Activated T-cell treated with anti-CD3 and anti-CD28 coated beads, Interleukin-2, amount 50 U/mL, for 72 hours (primary cell): ENCODE data around the gene TOR1AIP1. TPM values are rescaled to one million over a fixed set of nuclear protein-coding genes. Genes with fewer than 3 reads are reported as not detected.

Experiments used
- ATAC-seq, 2 donors: fragments of 150-1000 bp; cut with Tn5 transposase; replicated peaks in 1 of 2; 2 replicates each; pipeline ENCODE4 v1.10.0; 2021; ENCODE audit warnings: moderate library complexity in 2 of 2, mild to moderate bottlenecking in 1 of 2
- DNase-seq, 2 donors: peaks; one replicate each; pipeline ENCODE4 v3.0.0; 2021 to 2022; ENCODE audit warnings: mixed read lengths in 1 of 2
- H3K27ac Mint-ChIP-seq: one replicate; pipeline ENCODE4 v1.8.0; 2022; ENCODE audit warnings: mild to moderate bottlenecking, moderate library complexity, mixed read lengths
- H3K27me3 Mint-ChIP-seq: one replicate; pipeline ENCODE4 v1.8.0; 2022; ENCODE audit warnings: low read depth, mixed read lengths
- H3K36me3 Mint-ChIP-seq, 2 donors: one replicate each; pipeline ENCODE4 v1.8.0; 2022; ENCODE audit warnings: mixed read lengths in 2 of 2, mild to moderate bottlenecking in 1 of 2; ENCODE audit not compliant: insufficient read depth in 2 of 2
- H3K4me1 Mint-ChIP-seq: one replicate; pipeline ENCODE4 v1.8.0; 2022; ENCODE audit warnings: low read depth, mixed read lengths
- H3K4me3 Mint-ChIP-seq, 2 donors: one replicate each; pipeline ENCODE4 v1.8.0; 2022; ENCODE audit warnings: mild to moderate bottlenecking in 2 of 2, mixed read lengths in 2 of 2, moderate library complexity in 2 of 2
- H3K9me3 Mint-ChIP-seq, 2 donors: one replicate each; pipeline ENCODE4 v1.8.0; 2022; ENCODE audit warnings: mixed read lengths in 2 of 2
- total RNA-seq, 2 donors: library from RNA; stranded (reverse); gene quantifications; one replicate each; pipeline ENCODE4 v1.2.3, GENCODE V29; 2022

Gene TOR1AIP1
- total RNA-seq, 2 donors from 2014 or later: 55.2 to 57.9 TPM

DNA sequence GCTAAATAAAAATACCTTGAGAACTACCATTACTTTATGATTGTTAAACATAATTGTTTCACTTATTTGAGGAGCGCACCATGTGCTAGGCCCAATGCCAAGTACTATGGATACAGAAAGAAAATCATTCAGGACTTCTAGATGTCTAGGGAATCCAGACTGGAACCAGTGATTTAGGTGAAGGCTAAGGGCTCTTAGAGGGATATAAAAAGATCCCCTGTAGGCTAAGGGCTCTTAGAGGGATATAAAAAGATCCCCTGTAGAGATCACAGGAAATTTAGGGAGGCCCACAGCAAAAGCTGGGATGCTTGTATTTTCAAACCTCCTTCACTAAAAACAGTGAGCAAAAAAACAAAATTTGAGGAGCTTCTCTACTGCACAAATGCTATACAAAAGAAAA is 11.2 kb upstream of the TOR1AIP1 start:
- Mint-ChIP-seq H3K27me3 (no peaks in the 10 kb centered on the region), H3K9me3 (no peaks in the 10 kb centered on the region), H3K36me3 (peaks cover 3 to 18% of the 10 kb centered on the region in 2 donors), H3K27ac (no peak overlapping the region), H3K4me1 (peaks cover 29% of the 10 kb centered on the region), H3K4me3 (no peak overlapping the region)
- no peak for DNase-seq
- no peak for ATAC-seq

DNA sequence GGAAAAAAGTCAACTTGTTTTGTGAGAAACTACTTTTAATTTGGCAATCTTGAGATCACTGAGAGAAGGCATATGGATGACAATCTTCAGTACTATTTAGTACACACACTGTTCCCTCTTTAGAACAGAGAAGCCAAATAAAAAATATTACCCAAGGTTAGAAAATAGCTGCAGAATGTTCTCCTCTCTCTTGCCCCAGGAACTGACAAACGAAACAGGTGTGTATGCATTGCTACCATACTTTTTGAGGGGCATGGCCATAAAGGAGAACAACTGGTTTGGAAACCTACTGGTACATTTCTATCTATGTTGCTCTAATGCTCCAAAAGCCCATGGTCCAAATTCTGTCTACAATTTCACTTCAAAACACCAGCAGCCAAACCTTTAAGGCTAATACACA is 10.1 kb upstream of the TOR1AIP1 start:
- no peak for DNase-seq
- Mint-ChIP-seq H3K27ac (no peak overlapping the region), H3K4me3 (no peak overlapping the region), H3K4me1 (peaks cover 38% of the 10 kb centered on the region), H3K36me3 (peaks cover 3 to 17% of the 10 kb centered on the region in 2 donors), H3K27me3 (no peaks in the 10 kb centered on the region), H3K9me3 (no peaks in the 10 kb centered on the region)
- no peak for ATAC-seq

DNA sequence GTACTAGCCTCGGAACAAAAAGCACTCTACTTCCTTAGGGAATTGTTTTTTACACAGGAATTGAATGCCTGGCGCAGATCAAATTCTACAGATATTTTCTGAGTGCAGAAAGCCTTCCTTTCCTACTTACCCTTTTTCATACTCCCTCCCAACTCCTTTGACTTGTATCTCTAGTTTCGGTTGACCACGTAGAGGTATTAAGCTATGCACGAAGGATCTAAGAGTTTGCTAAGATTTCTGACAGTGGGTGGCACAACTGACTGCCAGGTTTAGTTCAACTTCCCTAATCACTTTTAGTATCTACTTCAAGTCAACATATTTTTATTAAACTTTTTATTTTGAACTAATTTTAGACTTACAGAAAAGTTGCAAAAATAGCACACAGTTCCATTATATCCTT is 9.5 kb upstream of the TOR1AIP1 start:
- Mint-ChIP-seq H3K4me3 (no peak overlapping the region), H3K27me3 (no peaks in the 10 kb centered on the region), H3K4me1 (peaks cover 38% of the 10 kb centered on the region), H3K27ac (no peak overlapping the region), H3K9me3 (no peaks in the 10 kb centered on the region), H3K36me3 (peaks cover 3 to 17% of the 10 kb centered on the region in 2 donors)
- DNase-seq (no peak), ATAC-seq (no peak)

DNA sequence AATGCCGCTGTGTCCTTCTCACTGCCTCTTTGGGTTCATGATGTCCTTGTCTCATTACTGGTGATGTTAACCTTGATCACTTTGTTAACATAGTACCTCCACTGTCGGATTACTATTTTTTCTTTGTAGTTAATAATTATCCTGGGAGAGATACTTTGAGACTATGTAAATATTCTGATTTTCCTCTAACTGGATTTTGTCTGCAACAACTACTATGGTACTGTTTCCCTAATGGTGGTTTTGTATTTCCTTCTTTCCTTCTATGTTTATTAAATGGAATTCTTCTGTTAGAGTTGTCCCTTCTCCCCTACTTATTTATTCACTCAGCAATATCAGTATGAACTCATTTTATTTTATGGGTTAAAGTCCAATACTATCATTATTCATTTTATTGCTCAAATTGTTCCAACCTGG is 8.6 kb upstream of the TOR1AIP1 start:
- H3K4me1 Mint-ChIP-seq: peaks cover 41% of the 10 kb centered on the region
- no peak for ATAC-seq
- DNase-seq: no peak
- H3K4me3 Mint-ChIP-seq: no peak overlapping the region
- H3K27me3 Mint-ChIP-seq: no peaks in the 10 kb centered on the region
- H3K36me3 Mint-ChIP-seq: peaks cover 3 to 16% of the 10 kb centered on the region in 2 donors
- peak overlapping the region; percentile 84 for H3K27ac Mint-ChIP-seq
- no peaks in the 10 kb centered on the region for H3K9me3 Mint-ChIP-seq

DNA sequence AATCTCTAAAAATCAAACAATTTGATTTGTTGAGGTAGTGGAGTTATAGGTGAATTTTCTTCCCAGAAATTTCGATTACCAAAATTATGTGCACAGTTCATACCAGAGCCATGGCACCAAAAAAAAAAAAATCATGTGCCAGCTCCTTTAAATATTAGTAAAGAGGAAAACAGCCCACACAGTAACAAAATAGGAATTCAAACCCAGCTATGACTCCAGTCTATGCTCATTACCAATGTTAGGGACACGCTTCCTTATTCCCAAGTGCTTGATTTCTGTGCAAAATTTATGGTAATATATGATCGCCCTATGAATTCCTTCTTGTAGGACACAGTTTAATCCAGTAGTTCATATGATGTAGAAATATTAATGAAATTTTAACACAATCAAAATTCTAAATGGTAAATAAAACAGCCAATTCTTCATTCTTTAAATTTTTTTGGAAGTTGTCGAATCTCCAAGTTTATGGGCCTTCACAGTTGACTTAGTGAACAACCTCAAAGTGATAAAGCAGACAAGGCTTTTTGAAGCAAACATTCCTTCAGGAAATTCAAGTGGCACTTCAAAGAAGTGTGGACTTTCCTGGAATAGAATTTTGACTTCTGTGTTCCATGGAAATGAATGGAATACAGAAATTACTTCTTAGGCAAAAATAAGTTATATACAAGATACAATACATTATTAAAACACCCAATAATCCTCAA is 6.3 kb upstream of the TOR1AIP1 start:
- no peaks in the 10 kb centered on the region for H3K9me3 Mint-ChIP-seq
- H3K4me1 Mint-ChIP-seq: peaks cover 62% of the 10 kb centered on the region
- ATAC-seq (no peak), DNase-seq (no peak)
- H3K27ac Mint-ChIP-seq: peak overlapping the region; percentile 28
- H3K27me3 Mint-ChIP-seq: no peaks in the 10 kb centered on the region
- H3K36me3 Mint-ChIP-seq: peaks cover 3 to 15% of the 10 kb centered on the region in 2 donors
- H3K4me3 Mint-ChIP-seq: peak overlapping the region in 1 of 2 donors; percentile 29

DNA sequence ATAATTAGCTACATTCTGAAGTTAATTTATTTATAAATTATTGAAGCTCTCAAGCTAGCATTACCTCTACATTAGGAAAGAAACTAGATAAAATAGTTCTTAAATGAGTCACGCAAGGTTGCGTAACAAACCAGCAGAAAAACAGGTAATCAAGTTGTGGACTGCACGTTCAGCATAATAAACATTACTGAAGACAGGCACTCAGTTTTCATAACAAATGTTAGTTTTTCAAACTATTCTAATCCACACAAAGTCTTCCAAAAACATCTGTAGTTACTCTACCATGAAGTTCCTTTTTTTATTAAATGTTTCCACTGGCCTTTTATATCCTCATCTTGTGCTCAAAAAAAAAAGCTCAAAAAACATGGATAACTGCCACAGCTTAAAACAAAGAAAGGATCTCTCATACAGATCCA is 5.8 kb upstream of the TOR1AIP1 start:
- H3K9me3 Mint-ChIP-seq: no peaks in the 10 kb centered on the region
- H3K4me1 Mint-ChIP-seq: peaks cover 65% of the 10 kb centered on the region
- H3K27ac Mint-ChIP-seq: peak overlapping the region; percentile 75
- H3K4me3 Mint-ChIP-seq: peak overlapping the region; percentile 84 to 94
- DNase-seq: no peak
- no peaks in the 10 kb centered on the region for H3K27me3 Mint-ChIP-seq
- ATAC-seq: no peak
- peaks cover 3 to 15% of the 10 kb centered on the region in 2 donors for H3K36me3 Mint-ChIP-seq

DNA sequence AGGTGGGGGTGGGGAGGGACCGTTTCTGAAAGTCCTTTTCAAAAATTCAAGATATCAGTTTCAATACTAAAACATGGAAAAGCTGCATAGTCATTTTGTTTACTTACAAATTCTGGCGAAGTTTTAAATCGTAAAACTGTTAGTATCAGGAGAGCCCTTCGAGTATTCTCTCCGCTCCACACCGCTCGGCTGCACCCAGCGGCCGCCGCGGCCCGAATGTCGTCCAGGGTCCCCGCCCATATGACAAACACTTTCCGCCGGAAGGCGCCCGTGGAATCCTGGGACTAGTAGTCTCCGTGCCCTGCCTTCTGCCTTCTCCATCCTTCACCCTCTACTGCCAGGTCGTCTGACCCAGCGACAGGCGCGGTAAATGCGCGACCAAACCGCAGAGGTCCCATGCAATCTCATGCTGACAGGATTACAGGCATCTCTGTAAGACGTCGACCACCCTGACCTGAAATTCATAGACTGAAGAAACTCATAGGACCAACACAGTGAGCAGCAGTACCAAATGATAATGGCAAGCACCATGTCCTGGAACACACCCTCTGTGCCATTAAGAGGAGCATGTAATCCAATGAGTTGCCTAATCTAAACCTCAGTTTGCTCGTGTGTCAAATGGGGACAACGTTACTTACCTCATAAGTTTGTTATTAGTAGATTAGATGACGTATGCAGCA is 4.4 kb upstream of the TOR1AIP1 start, which contains the start of gene TOR1AIP2:
TSS of gene TOR1AIP2 (minus strand) at position 218 of the 680 bp plus-strand sequence. CDS start 25,138 bp downstream, outside the sequence.
- no peaks in the 10 kb centered on the region for H3K27me3 Mint-ChIP-seq
- H3K36me3 Mint-ChIP-seq: peaks cover 7 to 14% of the 10 kb centered on the region in 2 donors
- peak within 1 kb of the TSS; percentile 86 for H3K27ac Mint-ChIP-seq
- peak within 1 kb of the TSS; percentile 84 to 94 for H3K4me3 Mint-ChIP-seq
- no peaks in the 10 kb centered on the region for H3K9me3 Mint-ChIP-seq
- peaks cover 63% of the 10 kb centered on the region for H3K4me1 Mint-ChIP-seq
- ATAC-seq: peak; percentile 69 to 75
- peak; percentile 91 to 93 for DNase-seq

DNA sequence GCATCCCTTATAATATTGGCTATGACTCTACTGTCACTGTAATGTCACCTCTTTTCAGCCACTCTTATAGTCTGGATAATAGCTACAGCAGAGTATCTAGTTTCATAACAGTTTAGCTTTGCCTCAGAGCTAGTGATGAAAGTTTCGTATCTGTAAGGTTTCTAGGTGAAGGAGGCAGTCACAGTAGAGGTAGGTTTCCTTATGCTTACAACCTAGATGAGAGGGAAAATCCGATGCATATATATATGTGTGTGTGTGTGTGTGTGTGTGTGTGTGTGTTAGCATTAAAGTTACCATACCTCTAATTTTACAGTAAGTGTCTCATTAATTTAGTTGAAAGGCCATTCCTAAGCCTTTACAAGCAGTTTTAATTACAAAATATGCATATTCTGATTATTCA is 2.3 kb upstream of the TOR1AIP1 start:
- H3K27ac Mint-ChIP-seq: peak overlapping the region; percentile 55
- no peaks in the 10 kb centered on the region for H3K27me3 Mint-ChIP-seq
- DNase-seq (no peak), ATAC-seq (no peak)
- no peaks in the 10 kb centered on the region for H3K9me3 Mint-ChIP-seq
- H3K4me1 Mint-ChIP-seq: peaks cover 64% of the 10 kb centered on the region
- H3K36me3 Mint-ChIP-seq: peaks cover 8 to 21% of the 10 kb centered on the region in 2 donors
- peak overlapping the region; percentile 17 for H3K4me3 Mint-ChIP-seq

DNA sequence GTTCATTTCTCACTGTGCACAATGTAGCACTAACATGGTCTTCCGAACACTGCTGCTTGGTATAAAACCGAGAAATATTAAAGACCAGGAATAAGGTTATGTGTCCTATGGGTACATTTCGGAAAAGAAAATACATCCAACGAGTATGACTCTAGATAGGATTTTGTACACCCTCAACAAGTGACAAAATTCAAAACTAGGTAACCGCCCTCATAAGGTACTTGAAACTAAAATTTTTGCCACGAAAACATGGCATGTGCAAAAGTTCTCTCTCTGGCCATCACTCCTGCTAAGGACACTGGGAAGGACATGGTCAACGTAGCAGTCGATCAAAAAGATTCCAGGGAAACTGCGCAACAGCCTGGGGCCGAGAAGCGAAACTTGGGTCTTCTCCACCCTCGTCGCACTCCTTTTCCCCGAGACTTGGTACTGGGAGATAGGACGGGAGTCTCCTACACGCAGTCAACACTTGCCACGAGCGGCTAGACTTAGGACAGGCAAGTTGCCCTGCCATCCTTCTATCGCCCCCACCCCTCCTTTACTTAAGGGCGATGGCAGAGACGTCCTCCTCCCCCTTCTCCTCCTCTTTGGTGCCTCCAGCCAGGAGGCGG is 338 bp upstream of the TOR1AIP1 start:
- Mint-ChIP-seq H3K27ac (peak overlapping the region; percentile 88), H3K36me3 (peaks cover 9 to 24% of the 10 kb centered on the region in 2 donors), H3K9me3 (no peaks in the 10 kb centered on the region), H3K4me3 (peak overlapping the region; percentile 91 to 92), H3K27me3 (no peaks in the 10 kb centered on the region), H3K4me1 (peaks cover 71% of the 10 kb centered on the region)
- peak in 1 of 2 donors; percentile 5 for ATAC-seq
- DNase-seq: no peak

DNA sequence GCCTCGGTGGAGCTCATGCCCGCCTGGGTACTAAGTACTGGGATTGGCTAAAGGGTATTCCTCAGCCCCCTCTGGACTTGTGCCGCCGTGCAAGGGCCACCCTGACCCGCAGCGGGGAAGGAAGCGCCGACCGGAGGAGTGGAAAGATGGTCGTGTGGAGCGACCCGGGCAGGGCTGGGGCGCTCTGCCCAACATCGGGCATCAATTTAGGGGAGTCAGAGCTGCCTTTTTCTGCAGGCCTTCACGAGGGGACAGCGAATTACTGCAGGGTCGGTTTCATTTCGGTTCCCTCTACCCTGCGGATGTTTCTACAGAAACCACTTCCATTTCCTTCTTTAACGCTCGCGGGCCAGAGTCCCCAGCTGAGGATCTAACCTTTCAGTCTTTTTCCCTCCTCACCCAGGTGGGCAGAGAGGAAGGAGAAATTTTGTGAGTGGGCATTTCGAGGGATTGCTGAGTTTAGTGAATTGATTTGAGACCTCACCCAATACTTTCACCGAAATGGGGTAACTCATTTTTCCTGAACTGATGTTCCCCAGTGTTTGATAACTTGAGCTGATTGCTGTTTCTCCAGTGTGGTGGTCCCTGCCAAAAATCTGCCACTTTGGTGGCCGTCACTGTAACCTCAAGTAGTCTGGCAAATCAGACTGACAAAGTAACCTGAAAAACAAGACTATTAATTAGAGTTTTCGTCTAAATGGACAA is 1.1 kb downstream of the TOR1AIP1 start:
- Mint-ChIP-seq H3K27me3 (no peaks in the 10 kb centered on the region), H3K4me3 (peak overlapping the region; percentile 91 to 92), H3K4me1 (peaks cover 79% of the 10 kb centered on the region), H3K9me3 (no peaks in the 10 kb centered on the region), H3K36me3 (peaks cover 9 to 28% of the 10 kb centered on the region in 2 donors), H3K27ac (peak overlapping the region; percentile 88)
- DNase-seq (no peak), ATAC-seq (no peak)

DNA sequence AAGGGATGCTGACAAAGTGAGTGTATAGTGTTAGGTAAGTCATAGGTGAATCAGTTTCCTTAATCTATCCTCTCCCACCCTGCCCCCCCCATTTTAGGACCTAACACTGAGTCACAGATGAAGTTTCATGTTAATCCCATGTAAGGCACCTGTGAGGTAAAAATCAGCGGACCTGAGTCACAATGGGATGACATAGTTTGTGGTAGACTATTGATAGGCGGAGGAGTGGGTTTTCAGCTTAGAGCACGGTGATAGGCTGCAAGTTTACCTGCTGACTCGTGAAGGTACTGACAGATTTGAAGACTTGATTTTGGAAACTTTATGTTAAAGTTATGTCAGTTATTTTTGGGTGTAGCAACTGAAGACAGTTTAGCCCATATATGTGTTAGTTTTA is 1.7 kb downstream of the TOR1AIP1 start:
- ATAC-seq (peak; percentile 55 to 62), DNase-seq (peak; percentile 70 to 74)
- peak overlapping the region; percentile 91 to 92 for H3K4me3 Mint-ChIP-seq
- H3K36me3 Mint-ChIP-seq: peaks cover 9 to 28% of the 10 kb centered on the region in 2 donors
- H3K27ac Mint-ChIP-seq: peak overlapping the region; percentile 88
- H3K4me1 Mint-ChIP-seq: peaks cover 73% of the 10 kb centered on the region
- no peaks in the 10 kb centered on the region for H3K27me3 Mint-ChIP-seq
- no peaks in the 10 kb centered on the region for H3K9me3 Mint-ChIP-seq

DNA sequence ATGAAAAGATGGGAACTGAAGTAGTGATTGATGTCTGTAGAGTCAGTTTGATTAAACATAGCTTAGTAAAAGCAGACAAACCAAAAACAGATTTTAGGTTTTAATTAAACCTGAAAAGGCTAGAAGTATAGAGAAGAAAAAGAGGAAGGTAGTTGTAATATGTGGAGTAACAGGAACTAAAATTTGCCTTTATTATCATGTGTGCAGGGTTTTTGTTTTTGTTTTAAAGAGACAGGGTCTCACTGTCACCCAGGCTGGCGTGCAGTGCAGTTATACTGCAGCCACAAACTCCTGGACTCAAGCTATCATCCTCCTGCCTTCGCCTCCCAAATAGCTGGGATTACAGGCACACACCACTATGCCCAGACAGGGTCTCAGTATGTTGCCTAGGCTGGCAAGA is 6.0 kb downstream of the TOR1AIP1 start:
- Mint-ChIP-seq H3K9me3 (no peaks in the 10 kb centered on the region), H3K27ac (peak overlapping the region; percentile 64), H3K4me1 (peaks cover 45% of the 10 kb centered on the region), H3K27me3 (no peaks in the 10 kb centered on the region), H3K4me3 (peak overlapping the region in 1 of 2 donors; percentile 16), H3K36me3 (peaks cover 6 to 34% of the 10 kb centered on the region in 2 donors)
- ATAC-seq (no peak), DNase-seq (no peak)
